Stimulated activated CD4-positive, alpha-beta T cell treated with anti-CD3 and anti-CD28 coated beads, Interleukin-1b, Interleukin-23, amount 100 ng/mL, for 48 hours (primary cell): ENCODE results near the gene KIF4B.
"Not testable (repeated sequence)": the region's sequence is repeated elsewhere in the genome, so short reads cannot be mapped to it uniquely, and the experiment has no call there.

Experiments
- DNase-seq: peaks from one replicate; pipeline ENCODE4 v3.0.0-alpha.2; 2020

Gene KIF4B

DNA sequence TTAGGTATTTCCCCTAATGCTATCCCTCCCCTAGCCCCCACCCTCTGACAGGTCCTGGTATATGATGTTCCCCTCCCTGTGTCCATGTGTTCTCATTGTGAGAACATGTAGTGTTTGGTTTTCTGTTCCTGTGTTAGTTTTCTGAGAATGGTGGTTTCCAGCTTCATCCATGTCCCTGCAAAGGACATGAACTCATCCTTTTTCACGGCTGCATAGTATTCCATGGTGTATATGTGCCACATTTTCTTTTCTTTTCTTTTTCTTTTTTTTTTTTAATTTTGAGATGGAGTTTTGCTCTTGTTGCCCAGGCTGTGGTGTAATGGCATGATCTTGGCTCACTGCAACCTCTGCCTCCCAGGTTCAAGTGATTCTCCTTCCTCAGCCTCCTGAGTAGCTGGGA is 7.3 kb upstream of the KIF4B start:
- not testable (repeated sequence) for DNase-seq

DNA sequence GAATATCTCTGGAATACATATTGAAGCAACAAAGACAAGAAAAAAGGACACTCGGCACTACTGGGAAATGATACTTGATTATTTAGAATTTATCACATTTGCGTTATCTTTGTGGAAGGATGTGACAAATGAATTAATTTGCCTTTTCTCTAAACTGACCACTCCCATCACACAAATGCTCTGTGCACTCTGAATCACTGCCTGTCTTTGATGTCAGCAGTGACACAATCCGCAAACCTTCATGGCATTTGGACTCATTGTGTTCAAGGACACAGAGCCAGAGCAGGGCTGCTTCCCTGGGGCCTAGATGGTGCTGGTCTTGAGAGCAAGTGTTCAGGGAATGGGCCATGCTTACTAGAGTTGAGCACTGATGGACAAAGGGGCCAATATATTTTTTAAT is 4.9 kb upstream of the KIF4B start:
- DNase-seq: no peak

DNA sequence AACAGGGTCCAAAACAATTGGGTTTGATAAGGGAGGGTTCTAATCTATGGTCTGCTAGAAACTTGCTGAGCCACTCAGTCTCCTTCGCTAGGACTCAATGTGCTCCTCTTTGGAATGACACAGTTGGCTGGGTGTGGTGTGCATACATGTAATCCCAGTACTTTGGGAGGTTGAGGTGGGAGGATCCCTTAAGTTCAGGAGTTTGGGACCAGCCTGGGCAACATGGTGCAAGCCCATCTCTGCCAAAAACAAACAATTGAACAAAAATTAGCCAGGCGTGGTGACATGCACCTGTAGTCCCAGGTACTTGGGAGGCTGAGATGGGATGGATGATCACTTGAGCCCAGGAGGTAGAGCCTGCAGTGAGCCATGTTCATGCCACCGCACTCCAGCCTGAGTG is 2.7 kb upstream of the KIF4B start:
- no peak for DNase-seq

DNA sequence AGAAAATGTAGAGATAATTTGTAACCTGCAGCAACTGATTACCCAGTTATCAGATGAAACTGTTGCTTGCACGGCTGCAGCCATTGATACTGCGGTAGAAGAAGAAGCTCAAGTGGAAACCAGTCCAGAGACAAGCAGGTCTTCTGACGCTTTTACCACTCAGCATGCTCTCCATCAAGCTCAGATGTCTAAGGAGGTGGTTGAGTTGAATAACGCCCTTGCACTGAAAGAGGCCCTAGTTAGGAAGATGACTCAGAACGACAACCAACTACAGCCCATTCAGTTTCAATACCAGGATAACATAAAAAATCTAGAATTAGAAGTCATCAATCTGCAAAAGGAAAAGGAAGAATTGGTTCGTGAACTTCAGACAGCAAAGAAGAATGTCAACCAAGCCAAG is 1.7 kb downstream of the KIF4B start:
- DNase-seq: no peak

DNA sequence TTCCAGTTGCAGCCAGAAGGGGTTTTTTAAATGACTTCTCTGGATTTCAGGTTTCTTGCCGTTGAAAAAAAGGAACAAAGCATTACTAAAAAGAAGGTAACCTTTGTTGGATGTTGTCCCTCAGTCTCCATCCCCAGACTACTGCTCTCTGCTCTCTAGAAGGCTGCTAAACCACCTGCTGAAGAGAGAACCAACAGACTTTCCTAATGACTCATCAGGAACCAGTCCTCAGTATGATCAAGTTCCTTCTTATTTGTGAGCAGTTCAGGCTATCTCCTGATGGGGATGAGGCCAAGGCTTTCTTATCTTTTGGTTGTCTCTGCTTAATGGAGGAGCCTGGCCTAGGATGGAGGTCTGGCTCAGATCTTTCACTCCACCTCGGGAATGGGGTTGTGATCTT is 4.1 kb downstream of the KIF4B start:
- no peak for DNase-seq

DNA sequence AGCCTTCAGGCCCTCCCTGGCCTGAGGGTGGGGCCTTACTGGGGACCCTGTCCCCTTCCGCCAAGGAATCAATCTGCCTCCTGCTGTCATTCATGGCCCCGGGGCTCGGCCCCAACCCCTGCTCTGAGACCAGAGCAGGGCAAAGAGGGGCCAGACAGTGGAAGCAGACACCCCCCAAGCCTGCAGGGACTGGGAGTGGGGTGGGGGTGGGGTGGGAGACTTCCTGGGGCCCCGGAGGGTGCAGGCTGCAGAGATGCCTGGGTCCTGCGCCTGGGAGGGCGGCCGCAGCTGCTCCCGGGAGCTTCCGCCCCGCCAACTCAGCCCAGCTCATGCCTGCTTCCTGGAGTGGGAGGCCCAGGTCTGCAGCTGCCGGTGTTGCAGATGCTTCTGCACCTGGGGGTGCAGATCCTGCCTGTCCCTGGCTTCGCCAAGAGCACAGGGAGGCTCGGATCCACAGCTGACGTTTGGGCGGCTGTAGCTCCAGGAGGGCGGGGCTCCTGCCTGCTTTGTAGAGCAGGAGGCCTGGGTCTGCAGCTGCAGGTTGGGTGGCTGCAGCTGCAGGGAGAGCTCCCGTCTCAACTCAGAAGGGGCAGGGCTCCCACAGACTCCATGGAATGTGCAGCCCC is 6.2 kb downstream of the KIF4B start:
- no peak for DNase-seq

DNA sequence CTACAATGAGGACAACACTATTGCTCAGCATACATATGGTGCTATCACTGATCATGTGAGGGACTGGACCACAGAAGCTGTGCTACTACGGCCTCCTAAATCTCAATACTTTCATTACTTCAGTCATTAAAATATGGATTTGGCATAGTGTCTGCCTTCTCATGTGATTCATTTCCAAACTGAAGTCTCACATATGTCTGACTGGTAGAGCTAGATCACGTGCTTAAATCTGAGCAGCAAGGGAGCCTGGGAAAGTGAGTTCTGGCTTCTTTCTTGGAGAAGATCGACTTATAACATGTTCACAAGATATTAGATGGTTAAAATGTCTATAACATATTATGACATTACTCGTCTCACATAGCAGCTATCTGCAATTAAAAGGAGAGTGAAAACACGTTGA is 8.3 kb downstream of the KIF4B start:
- DNase-seq: no peak

DNA sequence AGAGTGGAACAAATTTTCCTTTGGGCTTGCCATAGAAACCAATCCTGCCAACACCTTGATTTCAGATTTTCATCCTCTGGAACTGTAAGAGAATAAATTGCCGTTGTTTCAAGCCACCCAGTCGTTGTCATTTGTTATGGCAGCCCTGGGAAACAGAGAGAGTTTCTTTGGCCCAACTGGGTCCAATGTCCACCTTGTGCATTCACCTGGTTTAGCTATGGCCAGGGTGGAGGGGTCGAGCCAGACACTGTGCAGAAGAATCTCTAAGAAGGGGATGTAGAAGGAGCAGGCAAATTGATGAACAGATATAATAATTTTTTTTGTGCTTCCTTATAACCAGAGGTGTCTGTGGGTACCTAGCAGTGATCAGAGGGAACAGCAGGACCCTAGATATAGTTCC is 9.8 kb downstream of the KIF4B start:
- no peak for DNase-seq

DNA sequence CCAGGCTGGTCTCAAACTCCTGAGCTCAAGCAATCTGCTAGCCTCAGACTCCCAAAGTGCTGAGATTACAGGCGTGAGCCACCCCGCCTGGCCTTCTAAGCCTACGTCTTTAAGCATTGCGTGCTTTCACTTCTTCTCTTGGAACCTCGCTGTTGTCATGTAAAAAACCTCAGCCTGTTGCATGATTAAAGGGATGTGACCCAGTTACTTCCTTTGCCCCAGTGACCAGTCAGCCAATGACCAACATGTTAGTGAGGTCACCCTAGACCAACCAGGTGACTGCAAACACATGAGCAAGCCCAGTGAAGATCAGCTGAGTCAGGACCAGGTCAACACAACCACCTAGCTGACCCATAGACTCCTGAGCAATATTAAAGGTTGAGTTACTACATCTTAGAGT is 10.5 kb downstream of the KIF4B start:
- DNase-seq: no peak

DNA sequence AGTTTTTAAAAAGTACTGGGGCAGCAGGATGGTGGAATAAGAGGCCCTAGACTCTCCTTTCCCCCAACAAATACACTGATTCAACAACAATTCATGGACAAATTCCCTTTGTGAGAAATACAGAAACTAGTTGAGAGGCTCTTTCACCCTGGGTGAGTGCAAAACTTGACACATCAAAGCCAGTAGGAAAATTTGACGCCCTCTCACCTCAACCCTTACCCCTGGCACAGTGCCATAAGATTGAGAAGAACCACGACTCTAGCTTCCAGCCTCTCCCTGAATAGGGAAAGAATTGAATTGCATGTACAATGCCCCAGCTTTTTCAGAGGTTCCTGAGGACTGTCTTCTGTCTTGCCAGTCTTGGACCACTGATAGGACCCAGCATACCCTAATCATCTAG is 12.3 kb downstream of the KIF4B start:
- peak; percentile 10 for DNase-seq

DNA sequence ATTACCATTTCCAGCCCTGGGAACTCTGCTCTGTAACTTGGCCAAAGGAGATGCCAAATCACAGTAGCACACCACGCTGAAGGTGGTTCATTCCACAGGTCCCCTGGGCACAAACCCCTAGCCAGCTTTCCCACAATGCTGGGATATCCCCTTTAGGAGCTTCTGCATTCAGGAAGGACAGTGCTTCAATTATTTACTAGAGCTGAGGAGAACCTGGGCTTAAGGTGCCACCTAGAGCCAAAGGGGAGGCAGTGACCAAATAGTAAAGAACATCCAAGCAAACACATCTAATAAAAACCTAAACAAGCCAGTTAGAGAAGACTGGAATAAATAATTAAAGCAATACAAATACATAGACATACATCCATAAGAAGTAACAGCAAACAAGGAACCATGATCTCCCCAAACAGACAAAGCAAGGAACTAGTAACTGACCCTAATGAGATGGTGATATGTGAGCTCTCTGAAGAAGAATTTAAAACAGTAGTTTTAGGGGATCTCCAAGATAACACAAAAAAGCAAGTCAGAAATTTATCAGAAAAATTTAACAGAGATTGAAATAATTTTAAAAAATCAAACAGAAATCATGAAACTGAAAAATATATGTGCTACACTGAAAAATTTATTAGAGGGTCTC is 14.6 kb downstream of the KIF4B start:
- DNase-seq: no peak

DNA sequence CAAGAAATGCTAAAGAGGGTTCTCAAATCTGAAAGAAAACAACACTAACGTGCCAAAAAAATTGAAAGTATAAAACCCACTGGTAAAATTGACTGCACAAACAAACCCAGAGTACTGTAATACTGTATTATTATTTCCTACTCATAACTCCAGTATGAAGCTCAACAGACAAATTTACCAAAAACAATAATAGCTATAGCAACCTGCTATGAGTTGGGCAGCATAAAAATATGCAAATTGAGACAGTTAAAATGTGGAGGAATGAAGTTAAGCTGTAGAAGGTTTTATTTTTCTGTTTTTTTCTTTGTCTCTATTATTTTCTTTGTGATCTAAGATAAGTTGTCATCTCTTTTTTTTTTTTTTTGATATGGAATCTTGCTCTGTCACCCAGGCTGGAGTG is 15.7 kb downstream of the KIF4B start:
- DNase-seq: no peak

DNA sequence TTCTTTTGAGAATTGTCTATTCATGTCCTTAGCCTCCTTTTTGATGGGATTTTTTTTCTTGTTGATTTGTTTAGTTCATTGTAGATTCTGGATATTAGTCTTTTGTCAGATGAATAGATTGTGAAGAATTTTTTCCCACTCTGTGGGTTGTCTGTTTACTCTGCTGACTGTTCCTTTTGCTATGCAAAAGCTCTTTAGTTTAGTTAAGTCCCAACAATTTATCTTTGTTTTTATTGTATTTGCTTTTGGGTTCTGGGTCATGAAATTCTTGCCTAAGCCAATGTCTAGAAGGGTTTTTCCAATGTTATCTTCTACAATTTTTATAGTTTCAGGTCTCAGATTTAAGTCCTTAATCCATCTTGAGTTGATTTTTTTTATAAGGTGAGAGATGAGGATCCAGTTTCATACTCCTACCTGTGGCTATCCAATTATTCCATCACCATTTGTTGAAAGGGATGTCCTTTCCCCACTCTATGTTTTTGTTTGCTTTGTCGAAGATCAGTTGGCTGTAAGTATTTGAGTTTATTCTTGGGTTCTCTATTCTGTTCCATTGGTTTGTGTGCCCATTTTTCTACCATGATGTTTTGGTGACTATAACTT is 20.7 kb downstream of the KIF4B start:
- not testable (repeated sequence) for DNase-seq

DNA sequence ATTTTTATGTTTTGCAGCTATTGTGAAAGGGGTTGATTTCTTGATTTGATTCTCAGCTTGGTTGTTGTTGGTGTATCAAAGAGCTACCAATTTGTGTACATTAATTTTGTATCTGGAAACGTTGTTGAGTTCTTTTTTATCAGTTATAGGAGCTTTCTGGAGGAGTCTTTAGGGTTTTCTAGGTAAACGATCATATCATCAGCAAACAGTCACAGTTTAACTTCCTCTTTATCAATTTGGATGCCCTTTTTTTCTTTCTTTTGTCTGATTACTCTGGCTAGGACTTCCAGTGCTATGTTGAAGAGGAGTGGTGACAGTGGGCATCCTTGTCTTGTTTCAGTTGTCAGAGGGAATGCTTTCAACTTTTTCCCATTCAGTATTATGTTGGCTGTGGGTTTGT is 21.5 kb downstream of the KIF4B start:
- DNase-seq: not testable (repeated sequence)

DNA sequence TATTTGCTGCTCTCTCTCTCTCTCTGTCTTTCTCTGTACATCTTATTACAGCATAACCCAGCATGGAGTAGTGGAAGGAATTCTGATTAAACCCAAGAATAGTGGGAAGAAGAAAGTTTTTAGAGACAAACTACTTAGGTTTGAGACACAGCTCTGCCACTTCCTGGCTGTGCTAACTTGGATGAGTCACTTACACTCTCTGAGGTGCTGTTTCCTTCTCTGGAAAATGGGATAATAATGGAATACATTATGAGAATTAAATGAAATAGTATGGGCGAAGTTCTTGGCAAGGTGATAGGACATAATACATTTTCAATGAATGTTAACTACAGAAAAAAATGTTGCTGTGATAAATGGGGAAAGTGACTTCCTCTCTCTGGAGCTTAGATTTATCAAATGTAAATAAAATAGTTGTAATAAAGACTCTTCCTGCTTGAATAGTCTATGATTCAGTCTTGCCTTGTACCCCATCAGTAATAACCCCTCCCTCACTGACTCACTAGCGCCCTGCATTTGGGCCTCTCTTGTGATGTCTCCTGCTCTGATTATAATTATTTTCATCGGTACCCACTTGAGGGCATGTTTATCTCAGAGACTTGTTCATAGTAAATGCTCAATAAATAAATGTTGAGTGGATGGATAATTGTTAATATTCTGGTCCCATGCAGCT is 27.6 kb downstream of the KIF4B start:
- no peak for DNase-seq

DNA sequence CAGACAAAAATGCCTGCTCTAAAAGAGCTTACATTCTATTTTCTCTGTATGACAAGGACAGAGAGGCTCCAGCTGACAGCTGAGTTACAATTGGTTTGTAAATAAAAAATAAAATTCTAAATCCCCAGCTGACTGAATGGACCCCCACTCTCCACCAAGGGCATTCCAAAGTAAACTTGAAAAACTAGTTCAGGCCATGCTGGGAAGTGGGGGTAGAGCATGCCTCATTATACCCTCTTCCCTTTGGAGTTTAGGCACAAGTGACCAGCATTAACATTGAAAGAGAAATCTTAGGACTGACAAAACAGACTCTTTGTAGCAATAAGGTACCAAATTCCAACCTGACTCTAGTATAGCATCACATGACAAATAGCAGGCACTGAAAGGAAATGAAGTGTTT is 31.0 kb downstream of the KIF4B start:
- no peak for DNase-seq

DNA sequence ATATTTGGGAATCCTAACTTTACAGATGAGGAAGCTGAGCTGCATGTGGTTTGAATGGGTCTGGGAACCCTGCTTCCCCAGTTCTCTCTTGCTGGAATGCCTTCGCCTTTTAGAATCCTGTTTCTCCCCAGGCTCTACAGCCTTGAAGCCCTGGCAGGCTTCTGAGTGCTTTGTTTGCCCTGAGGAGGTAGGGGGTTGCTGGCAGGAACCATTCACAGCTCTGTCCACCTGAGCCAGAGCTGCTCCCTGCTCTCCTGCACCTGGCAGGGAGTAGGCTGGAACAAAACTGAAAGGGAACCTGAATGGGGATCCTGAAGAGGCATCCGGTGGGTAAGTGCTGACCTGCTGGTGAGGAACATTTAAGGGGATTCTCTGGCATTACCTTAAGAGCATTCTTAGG is 33.0 kb downstream of the KIF4B start:
- no peak for DNase-seq

DNA sequence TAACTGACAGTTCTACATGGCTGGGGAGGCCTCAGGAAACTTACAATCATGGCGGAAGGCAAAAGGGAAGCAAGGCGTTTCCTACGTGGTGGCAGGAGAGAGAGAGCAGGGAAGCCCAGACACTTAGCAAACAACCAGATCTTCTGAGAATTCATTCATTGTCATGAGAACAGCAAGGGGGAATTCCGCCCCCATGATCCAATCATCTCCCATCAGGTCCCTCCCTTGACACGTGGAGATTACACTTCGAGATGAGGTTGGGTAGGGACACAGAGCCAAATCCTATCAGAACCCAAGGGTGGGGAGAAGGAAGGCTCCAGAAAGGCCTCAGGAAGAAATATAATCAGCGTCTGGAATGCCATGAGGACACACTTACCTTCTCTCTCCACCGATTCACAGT is 34.3 kb downstream of the KIF4B start:
- no peak for DNase-seq

DNA sequence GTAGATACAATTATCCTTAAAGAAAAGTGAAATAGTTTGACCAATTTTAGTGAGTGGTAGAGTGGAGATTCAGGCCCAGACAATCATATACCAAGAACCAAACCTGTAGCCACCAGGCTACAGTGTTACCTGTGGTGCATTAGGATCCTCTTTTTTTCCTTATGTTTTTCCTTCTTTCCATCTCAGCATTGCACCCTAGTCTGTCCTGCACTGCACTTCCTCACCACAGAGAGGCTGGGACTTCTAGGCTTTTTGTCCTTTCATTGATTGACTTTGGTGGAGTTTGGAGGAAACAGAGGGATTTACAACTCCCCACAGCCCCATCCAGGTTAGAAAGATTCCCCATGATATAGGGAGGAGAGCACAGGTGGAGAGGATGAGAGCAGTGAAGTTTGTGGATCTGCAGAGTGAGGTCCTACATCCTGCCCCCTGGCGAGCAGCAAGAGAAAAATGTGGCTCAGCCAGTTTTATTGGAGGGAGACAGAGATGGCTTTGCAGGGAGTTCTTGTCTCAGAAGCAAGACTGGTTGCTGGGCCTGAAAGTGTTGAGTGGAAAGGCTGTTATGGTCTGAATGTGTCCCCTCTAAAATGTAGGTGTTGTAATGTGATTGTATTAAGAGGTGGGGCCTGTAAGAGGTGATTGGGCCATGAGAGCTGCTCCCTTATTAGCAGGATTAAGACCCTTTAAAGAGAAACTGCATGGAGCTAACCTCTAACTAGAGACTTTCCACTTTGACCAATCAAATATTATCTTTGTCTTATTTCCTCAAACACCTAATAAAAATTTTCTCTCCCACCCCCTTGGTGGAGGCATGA is 36.2 kb downstream of the KIF4B start:
- DNase-seq: no peak

DNA sequence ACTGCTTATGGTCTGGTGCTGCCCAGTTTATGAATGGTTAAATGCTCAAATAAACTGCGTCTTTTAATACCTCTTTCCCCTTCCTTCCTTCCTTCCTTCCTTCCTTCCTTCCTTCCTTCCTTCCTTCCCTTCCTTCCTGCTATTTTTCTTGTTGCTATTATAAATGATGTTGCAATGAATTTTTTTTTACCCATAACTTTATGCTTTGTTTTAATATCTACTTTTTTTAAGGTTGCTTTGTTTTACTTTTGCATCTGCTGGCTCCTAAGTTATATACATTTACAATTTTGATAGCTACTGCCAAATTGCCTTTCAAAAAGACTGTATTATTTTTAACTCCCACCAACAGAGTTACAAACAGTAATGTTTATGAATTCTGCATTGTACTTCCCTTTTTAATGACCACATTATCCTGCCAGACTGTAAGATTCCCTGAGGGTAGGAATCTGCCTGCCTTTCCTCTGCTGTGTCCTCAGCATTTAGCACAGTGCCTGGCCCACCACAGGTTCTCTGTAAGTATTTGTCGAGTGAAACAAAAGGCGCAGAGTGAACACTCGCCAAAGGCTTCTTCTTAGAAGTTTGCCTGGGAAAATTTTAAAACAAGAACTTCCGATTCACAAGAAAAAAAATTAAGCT is 36.9 kb downstream of the KIF4B start:
- DNase-seq: no peak

DNA sequence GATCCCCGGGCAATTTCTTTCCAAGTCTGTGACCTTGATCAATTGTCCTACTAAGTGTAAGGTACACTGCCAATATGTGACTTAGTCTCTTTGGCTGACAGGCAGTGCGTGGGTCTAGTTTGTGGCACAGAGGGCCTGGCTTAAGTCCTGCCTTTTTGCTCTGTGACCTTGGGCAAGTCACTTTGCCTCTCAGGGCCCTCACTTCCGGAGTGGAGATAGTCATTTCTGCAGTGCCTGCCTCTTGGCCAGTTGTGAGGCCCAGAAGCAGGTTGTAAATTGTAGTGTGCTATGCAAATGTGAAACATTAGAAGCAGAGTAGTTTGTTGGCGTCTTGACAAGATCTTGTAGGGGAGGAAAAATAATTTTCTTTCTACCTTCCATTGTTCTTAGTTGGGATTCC is 39.0 kb downstream of the KIF4B start:
- no peak for DNase-seq

DNA sequence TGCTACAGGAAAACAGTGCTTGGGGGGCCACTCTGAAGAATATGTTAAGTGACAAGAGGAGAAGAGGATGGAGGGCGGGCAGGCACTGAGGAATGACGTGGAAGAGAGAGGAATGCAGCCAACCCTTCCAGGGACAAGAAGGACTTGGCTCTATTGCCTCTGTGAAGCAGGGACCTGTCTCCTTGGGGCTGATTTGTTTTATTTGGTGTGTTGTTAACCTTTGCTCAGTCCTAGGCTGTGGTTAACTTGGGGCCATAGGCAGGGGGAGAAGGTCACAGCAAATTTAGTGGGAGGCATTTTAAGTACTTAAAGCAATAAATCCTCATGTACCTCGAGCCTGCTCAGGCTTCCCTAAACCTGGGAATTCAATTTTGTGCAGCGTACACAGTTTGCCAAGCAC is 39.9 kb downstream of the KIF4B start:
- no peak for DNase-seq
